Measurements from ENCODE around the gene F2RL1.
"Not testable (repeated sequence)": the region's sequence is repeated elsewhere in the genome, so short reads cannot be mapped to it uniquely, and the experiment has no call there.

The F2RL1 gene

GRCh38 chr5:76807296-76807695 lies 11.5 kb upstream of the F2RL1 start:
- DNase-seq (ENCODE audit: low spot score), result peak; percentile 76

- no peak for DNase-seq (ENCODE audit: low spot score)
These were observed 10.6 kb upstream of the F2RL1 start for GRCh38 chr5:76808141-76808691.

GRCh38 chr5:76809141-76809540 lies 9.7 kb upstream of the F2RL1 start:
- DNase-seq (ENCODE audit: low spot score), result no peak

- DNase-seq (ENCODE audit: low spot score), result no peak
These were observed 8.6 kb upstream of the F2RL1 start for GRCh38 chr5:76810236-76810635.

GRCh38 chr5:76811214-76811613 lies 7.6 kb upstream of the F2RL1 start:
- DNase-seq (ENCODE audit: low spot score), result no peak

GRCh38 chr5:76812209-76812608 lies 6.6 kb upstream of the F2RL1 start:
- not testable (repeated sequence) for DNase-seq (ENCODE audit: low spot score)

GRCh38 chr5:76813982-76814562 lies 4.8 kb upstream of the F2RL1 start:
- DNase-seq (ENCODE audit: low spot score), result peak; percentile 76

- peak; percentile 56 for DNase-seq (ENCODE audit: low spot score)
These were observed 2.6 kb upstream of the F2RL1 start for GRCh38 chr5:76816110-76816831.

GRCh38 chr5:76819851-76820525 lies 1.2 kb downstream of the F2RL1 start:
- DNase-seq (ENCODE audit: low spot score), result no peak

- DNase-seq (ENCODE audit: low spot score), result no peak
These were observed 1.7 kb downstream of the F2RL1 start for GRCh38 chr5:76820526-76820890.

- DNase-seq (ENCODE audit: low spot score), result no peak
These were observed 2.3 kb downstream of the F2RL1 start for GRCh38 chr5:76821136-76821535.

- DNase-seq (ENCODE audit: low spot score), result not testable (repeated sequence)
These were observed 3.4 kb downstream of the F2RL1 start for GRCh38 chr5:76822105-76822731.

- DNase-seq (ENCODE audit: low spot score), result not testable (repeated sequence)
These were observed 7.6 kb downstream of the F2RL1 start for GRCh38 chr5:76826416-76826815.

- DNase-seq (ENCODE audit: low spot score), result peak; percentile 27
These were observed 12.3 kb downstream of the F2RL1 start for GRCh38 chr5:76831110-76831452.

GRCh38 chr5:76836181-76836580 lies 17.4 kb downstream of the F2RL1 start:
- no peak for DNase-seq (ENCODE audit: low spot score)

- DNase-seq (ENCODE audit: low spot score), result no peak
These were observed 17.8 kb downstream of the F2RL1 start for GRCh38 chr5:76836585-76836984.

- peak; percentile 62 for DNase-seq (ENCODE audit: low spot score)
These were observed 19.8 kb downstream of the F2RL1 start for GRCh38 chr5:76838481-76839261.

GRCh38 chr5:76841361-76841760 lies 22.5 kb downstream of the F2RL1 start:
- DNase-seq (ENCODE audit: low spot score), result no peak

GRCh38 chr5:76845890-76846289 lies 27.1 kb downstream of the F2RL1 start:
- DNase-seq (ENCODE audit: low spot score), result no peak

- no peak for DNase-seq (ENCODE audit: low spot score)
These were observed 30.8 kb downstream of the F2RL1 start, which contains the start of gene S100Z for GRCh38 chr5:76849419-76850291. S100Z (plus strand) TSS chr5:76850014; CDS start chr5:76875360, 25,346 bp downstream.
